Ovary (tissue), 9 donors: ENCODE results near the gene KRTAP5-6. TPM values are rescaled to one million over a fixed set of nuclear protein-coding genes. Genes with fewer than 3 reads are reported as not detected.

ENCODE experiments used
- DNase-seq, 5 donors: peaks; one replicate each; pipeline ENCODE4 v3.0.0-alpha.2; 2019 to 2020
- H3K27ac ChIP-seq, 2 donors: fragments of 200-600 bp; one replicate each; pipeline versions ENCODE4 v1.5.1 to v1.8.0; 2019 to 2022
- H3K27me3 ChIP-seq: fragments of 200-600 bp; one replicate; pipeline ENCODE4 v1.8.0; 2022
- H3K36me3 ChIP-seq: fragments of 200-600 bp; sonication (generic); one replicate; pipeline ENCODE4 v1.5.1; 2019
- H3K4me1 ChIP-seq: one replicate; pipeline ENCODE4 v1.8.1; 2013; ENCODE audit warnings: mild to moderate bottlenecking, moderate library complexity; ENCODE audit not compliant: insufficient read depth
- H3K4me3 ChIP-seq: fragments of 200-600 bp; sonication (generic); one replicate; pipeline ENCODE4 v1.5.1; 2017
- H3K9me3 ChIP-seq, 2 donors: fragments of 200-600 bp in 1 of 2; sonication (generic) in 1 of 2; one replicate each; pipeline versions ENCODE4 v1.5.1 to v1.8.1; 2013 to 2019; ENCODE audit warnings: mild to moderate bottlenecking in 1 of 2, moderate library complexity in 1 of 2
- EP300 ChIP-seq: sonication (generic); formaldehyde crosslinking; IDR thresholded peaks from one replicate; pipeline ENCODE4 v1.6.1; 2017; ENCODE audit warnings: antibody characterized with exemption
- POLR2A ChIP-seq: fragments of 450-650 bp; IDR thresholded peaks from one replicate; pipeline ENCODE4 v1.6.1; 2017; ENCODE audit warnings: antibody characterized with exemption, mild to moderate bottlenecking, moderate library complexity
- WGBS, 3 donors: extraction: QIAGEN DNeasy Blood & Tissue Kit in 1 of 3; methylation state at CpG; one replicate each; pipeline versions ENCODE4 v1.1.5 to v1.1.7; 2013 to 2017; 5-methylcytosine and 5-hydroxymethylcytosine counted together
- intact Hi-C, 4 donors: fragments of 100-400 bp; cut with DNase I; formaldehyde crosslinking; loops; one replicate each; pipeline versions ENCODE4 v1.11.0 to v1.15.1; 2022 to 2023
- polyA plus RNA-seq, 2 donors: library from polyadenylated mRNA; stranded (reverse); fragments of 200-250 nt in 1 of 2; fragments of 350-450 nt in 1 of 2; fragmentation: Illumina TruSeq in 1 of 2; extraction: RNeasy Lipid Tissue Mini Kit (QIAGEN cat#74804) in 1 of 2; gene quantifications; one replicate each; pipeline ENCODE4 v1.2.3, GENCODE V29; 2013 to 2014
- total RNA-seq, 7 donors: library from RNA; depleted of rRNA in 2 of 7; stranded (reverse); fragments of >200 nt in 2 of 7; fragmentation: NEBNext Ultra II Directional in 3 of 7; extraction: Animal tissue kit (Norgen Biotek cat#: 25700) in 3 of 7; gene quantifications; one replicate each; pipeline versions ENCODE4 v1.1.0 to v1.2.4, GENCODE V29; 2016 to 2023
- TF ChIP-seq, protein P1 (sequence below), 3 donors: fragments of 450-650 bp in 2 of 3; fragments of 200-600 bp in 1 of 3; IDR thresholded peaks; one replicate each; pipeline versions ENCODE4 v1.5.1 to v1.8.0; 2016 to 2022; ENCODE audit warnings: antibody characterized with exemption in 3 of 3, mild to moderate bottlenecking in 1 of 3
- donor health status: DM: no; HTN: no; CAD: no; lungs with moderate emphysema.
- donor health status: DM: no; HTN: no; CAD: no.
- donor health status: Bipolar disorder and iron deficiency.
- donor health status: DM: yes; HTN: yes; CAD: no.
- donor health status: DM: no; HTN: no; CAD: no.
- donor health status: DM: yes; HTN: yes; CAD: no.

Gene KRTAP5-6
- total and polyA plus RNA-seq, 9 donors: not detected

GRCh38 chr11:1714908-1715885, 18.2 kb downstream of the KRTAP5-6 start:
- intact Hi-C loops: no loop called here
- Histone ChIP-seq H3K4me3 (no peak overlapping the region), H3K36me3 (no peaks in the 10 kb centered on the region), H3K27me3 (no peaks in the 10 kb centered on the region), H3K9me3 (no peaks in the 10 kb centered on the region), H3K4me1 (no peaks in the 10 kb centered on the region), H3K27ac (no peak overlapping the region)
- DNase-seq: no peak
- WGBS, 3 donors: 76 to 84% (median 82%) methylated on average over 24 of the region's 24 CpGs
- TF ChIP-seq, protein P1, sequence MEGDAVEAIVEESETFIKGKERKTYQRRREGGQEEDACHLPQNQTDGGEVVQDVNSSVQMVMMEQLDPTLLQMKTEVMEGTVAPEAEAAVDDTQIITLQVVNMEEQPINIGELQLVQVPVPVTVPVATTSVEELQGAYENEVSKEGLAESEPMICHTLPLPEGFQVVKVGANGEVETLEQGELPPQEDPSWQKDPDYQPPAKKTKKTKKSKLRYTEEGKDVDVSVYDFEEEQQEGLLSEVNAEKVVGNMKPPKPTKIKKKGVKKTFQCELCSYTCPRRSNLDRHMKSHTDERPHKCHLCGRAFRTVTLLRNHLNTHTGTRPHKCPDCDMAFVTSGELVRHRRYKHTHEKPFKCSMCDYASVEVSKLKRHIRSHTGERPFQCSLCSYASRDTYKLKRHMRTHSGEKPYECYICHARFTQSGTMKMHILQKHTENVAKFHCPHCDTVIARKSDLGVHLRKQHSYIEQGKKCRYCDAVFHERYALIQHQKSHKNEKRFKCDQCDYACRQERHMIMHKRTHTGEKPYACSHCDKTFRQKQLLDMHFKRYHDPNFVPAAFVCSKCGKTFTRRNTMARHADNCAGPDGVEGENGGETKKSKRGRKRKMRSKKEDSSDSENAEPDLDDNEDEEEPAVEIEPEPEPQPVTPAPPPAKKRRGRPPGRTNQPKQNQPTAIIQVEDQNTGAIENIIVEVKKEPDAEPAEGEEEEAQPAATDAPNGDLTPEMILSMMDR (IDR thresholded peaks at IDR 0.05): no peak
- TF ChIP-seq EP300 (no peak), POLR2A (no peak)

GRCh38 chr11:1717745-1718144, 20.8 kb downstream of the KRTAP5-6 start:
- Histone ChIP-seq H3K4me1 (no peaks in the 10 kb centered on the region), H3K27ac (no peak overlapping the region), H3K36me3 (no peaks in the 10 kb centered on the region), H3K9me3 (no peaks in the 10 kb centered on the region), H3K27me3 (no peaks in the 10 kb centered on the region), H3K4me3 (no peak overlapping the region)
- WGBS, 3 donors: 52 to 70% (median 57%) methylated on average over 8 of the region's 8 CpGs
- TF ChIP-seq, protein P1 (IDR thresholded peaks at IDR 0.05): no peak
- TF ChIP-seq POLR2A (no peak), EP300 (no peak)
- intact Hi-C loops: no loop called here
- DNase-seq: no peak

DNA sequence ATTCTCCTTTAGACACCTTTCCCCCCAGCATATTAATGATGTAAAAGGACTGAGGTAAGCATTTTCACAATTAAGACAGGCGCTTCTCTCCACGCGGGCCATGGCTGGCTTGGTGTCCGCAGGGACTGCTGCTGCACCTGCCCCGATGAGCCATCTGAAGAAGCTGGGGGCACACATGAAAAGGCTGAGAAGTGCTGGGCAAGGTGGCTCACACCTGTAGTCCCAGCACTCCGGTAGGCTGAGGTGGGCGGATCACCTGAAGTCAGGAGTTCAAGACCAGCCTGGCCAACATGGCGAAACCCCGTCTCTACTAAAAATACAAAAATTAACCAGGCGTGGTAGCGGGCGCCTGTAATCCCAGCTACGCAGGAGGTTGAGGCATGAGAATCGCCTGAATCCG, 21.3 kb downstream of the KRTAP5-6 start:
- H3K4me3 ChIP-seq: no peak overlapping the region
- H3K27me3 ChIP-seq: no peaks in the 10 kb centered on the region
- no peaks in the 10 kb centered on the region for H3K4me1 ChIP-seq
- TF ChIP-seq, protein P1 (IDR thresholded peaks at IDR 0.05): no peak
- H3K36me3 ChIP-seq: no peaks in the 10 kb centered on the region
- DNase-seq: no peak
- 90 to 92% (median 91%) methylated on average over 15 of the region's 15 CpGs for WGBS, 3 donors
- intact Hi-C loops: no loop called here
- no peaks in the 10 kb centered on the region for H3K9me3 ChIP-seq
- no peak overlapping the region for H3K27ac ChIP-seq

GRCh38 chr11:1719781-1720180, 22.8 kb downstream of the KRTAP5-6 start:
- TF ChIP-seq EP300 (no peak), POLR2A (no peak)
- TF ChIP-seq, protein P1 (IDR thresholded peaks at IDR 0.05): no peak
- H3K4me3 ChIP-seq: no peak overlapping the region
- no peak for DNase-seq
- H3K36me3 ChIP-seq: no peaks in the 10 kb centered on the region
- H3K27ac ChIP-seq: no peak overlapping the region
- no peaks in the 10 kb centered on the region for H3K4me1 ChIP-seq
- H3K9me3 ChIP-seq: no peaks in the 10 kb centered on the region
- intact Hi-C loops: no loop called here
- H3K27me3 ChIP-seq: no peaks in the 10 kb centered on the region
- 74 to 77% (median 76%) methylated on average over 8 of the region's 8 CpGs for WGBS, 3 donors
